ENCODE data around the gene SPG7. TPM values are rescaled to one million over a fixed set of nuclear protein-coding genes. Genes with fewer than 3 reads are reported as not detected.
A peak's percentile ranks its signal among the peaks of the same experiment; 100 is the strongest.

Gene SPG7
- total and polyA plus RNA-seq, 4 experiments from 2014 or later = 46.4 to 160 (median 103) TPM

- H3K9me3 ChIP-seq (ENCODE audit: control insufficient read depth in 1 of 2, low read length in 2 of 2) = no peaks in the 10 kb centered on the region
- ChIA-PET CTCF (ENCODE audit: partially characterized antibody) (interaction anchor here (0.5 to 1.2 kb wide), 4 partner anchors 12 to 207 kb away, joined by 3 read pairs; no protein-coding TSS in a partner anchor), POLR2A (ENCODE audit: partially characterized antibody) (interaction anchor here (1.0 to 2.6 kb wide), 6 partner anchors 8 to 143 kb away, joined by 3 to 9 read pairs (median 4); partner anchors contain the start of gene SPG7)
- H3K27ac Mint-ChIP-seq = peak overlapping the region in 2 of 7 donors; percentile 8 to 60
- H3K9me3 Mint-ChIP-seq = no peaks in the 10 kb centered on the region
- peaks cover 45 to 85% (median 64%) of the 10 kb centered on the region in 4 donors for H3K4me1 Mint-ChIP-seq
- H3K4me3 Mint-ChIP-seq = peak overlapping the region in 6 of 8 donors; percentile 9 to 72 (median 36)
- H3K4me1 ChIP-seq (ENCODE audit: insufficient read depth, low read length) = peaks cover 75% of the 10 kb centered on the region
- H3K27ac ChIP-seq (ENCODE audit: low read depth, low read length) = no peak overlapping the region
- no peak overlapping the region for H3K4me3 ChIP-seq (ENCODE audit: low read length in 2 of 2)
- H3K27me3 Mint-ChIP-seq = no peaks in the 10 kb centered on the region
- intact Hi-C loops (cut with micrococcal nuclease) = no loop called here
- no peak for DNase-seq
- H3K36me3 Mint-ChIP-seq = peaks cover 7 to 19% of the 10 kb centered on the region in 2 donors
- no peaks in the 10 kb centered on the region for H3K27me3 ChIP-seq (ENCODE audit: insufficient read depth, low read length)
- H3K36me3 ChIP-seq (ENCODE audit: insufficient read depth, low read length) = no peaks in the 10 kb centered on the region
Measured at GRCh38 chr16:89466920-89467319, 41.3 kb upstream of the SPG7 start.

- intact Hi-C loops (cut with micrococcal nuclease) = no loop called here
- no peak overlapping the region for H3K27ac ChIP-seq (ENCODE audit: low read depth, low read length)
- no peaks in the 10 kb centered on the region for H3K9me3 ChIP-seq (ENCODE audit: control insufficient read depth in 1 of 2, low read length in 2 of 2)
- no peaks in the 10 kb centered on the region for H3K27me3 Mint-ChIP-seq
- peak overlapping the region in 7 of 8 donors; percentile 20 to 72 (median 33) for H3K4me3 Mint-ChIP-seq
- no peak for DNase-seq
- H3K36me3 ChIP-seq (ENCODE audit: insufficient read depth, low read length) = no peaks in the 10 kb centered on the region
- H3K4me3 ChIP-seq (ENCODE audit: low read length in 2 of 2) = no peak overlapping the region
- H3K4me1 ChIP-seq (ENCODE audit: insufficient read depth, low read length) = peaks cover 80% of the 10 kb centered on the region
- H3K27ac Mint-ChIP-seq = peak overlapping the region in 6 of 7 donors; percentile 36 to 78 (median 65)
- ChIA-PET POLR2A (ENCODE audit: partially characterized antibody) (interaction anchor here (1.0 to 2.6 kb wide), 6 partner anchors 8 to 144 kb away, joined by 3 to 9 read pairs (median 4); partner anchors contain the start of gene SPG7), CTCF (ENCODE audit: partially characterized antibody) (interaction anchor here (1.2 kb wide), 1 partner anchor 16 kb away, joined by 3 read pairs; no protein-coding TSS in a partner anchor)
- peaks cover 48 to 87% (median 67%) of the 10 kb centered on the region in 4 donors for H3K4me1 Mint-ChIP-seq
- peaks cover 7 to 19% of the 10 kb centered on the region in 2 donors for H3K36me3 Mint-ChIP-seq
- no peaks in the 10 kb centered on the region for H3K9me3 Mint-ChIP-seq
- H3K27me3 ChIP-seq (ENCODE audit: insufficient read depth, low read length) = no peaks in the 10 kb centered on the region
Measured at GRCh38 chr16:89467382-89467781, 40.8 kb upstream of the SPG7 start.

- Mint-ChIP-seq H3K4me1 (peaks cover 57 to 96% (median 79%) of the 10 kb centered on the region in 4 donors), H3K4me3 (peak overlapping the region in 7 of 8 donors; percentile 10 to 84 (median 68)), H3K27me3 (no peaks in the 10 kb centered on the region), H3K9me3 (no peaks in the 10 kb centered on the region), H3K27ac (peak overlapping the region in 5 of 7 donors; percentile 16 to 86 (median 73)), H3K36me3 (peaks cover 0 to 10% of the 10 kb centered on the region in 2 donors)
- ChIA-PET CTCF (ENCODE audit: partially characterized antibody) (interaction anchor here (0.7 to 1.8 kb wide), 3 partner anchors 14 to 85 kb away, joined by 3 to 6 read pairs (median 3); no protein-coding TSS in a partner anchor), POLR2A (ENCODE audit: partially characterized antibody) (interaction anchor here (1.1 to 4.7 kb wide), 5 partner anchors 9 to 35 kb away, joined by 3 to 29 read pairs (median 4); no protein-coding TSS in a partner anchor)
- Histone ChIP-seq H3K4me3 (ENCODE audit: low read length in 2 of 2) (no peak overlapping the region), H3K4me1 (ENCODE audit: insufficient read depth, low read length) (peaks cover 95% of the 10 kb centered on the region), H3K27ac (ENCODE audit: low read depth, low read length) (peak overlapping the region; percentile 2), H3K9me3 (ENCODE audit: control insufficient read depth in 1 of 2, low read length in 2 of 2) (no peaks in the 10 kb centered on the region), H3K36me3 (ENCODE audit: insufficient read depth, low read length) (no peaks in the 10 kb centered on the region), H3K27me3 (ENCODE audit: insufficient read depth, low read length) (no peaks in the 10 kb centered on the region)
- intact Hi-C loops (cut with micrococcal nuclease) = no loop called here
- DNase-seq = no peak
Measured at GRCh38 chr16:89472711-89473075, 35.5 kb upstream of the SPG7 start.

GRCh38 chr16:89473136-89473712, 35.0 kb upstream of the SPG7 start:
- no peaks in the 10 kb centered on the region for H3K27me3 Mint-ChIP-seq
- intact Hi-C loops (cut with micrococcal nuclease) = no loop called here
- peaks cover 95% of the 10 kb centered on the region for H3K4me1 ChIP-seq (ENCODE audit: insufficient read depth, low read length)
- peak overlapping the region; percentile 22 to 75 (median 32) for H3K27ac Mint-ChIP-seq
- POLR2A ChIA-PET (ENCODE audit: partially characterized antibody) = interaction anchor here (1.2 to 4.7 kb wide), 4 partner anchors 11 to 35 kb away, joined by 3 to 29 read pairs (median 6); partner anchors contain the start of gene SPG7
- peaks cover 0 to 10% of the 10 kb centered on the region in 2 donors for H3K36me3 Mint-ChIP-seq
- H3K27ac ChIP-seq (ENCODE audit: low read depth, low read length) = peak overlapping the region; percentile 2
- H3K36me3 ChIP-seq (ENCODE audit: insufficient read depth, low read length) = no peaks in the 10 kb centered on the region
- no peaks in the 10 kb centered on the region for H3K9me3 Mint-ChIP-seq
- H3K4me3 Mint-ChIP-seq = peak overlapping the region in 7 of 8 donors; percentile 59 to 84 (median 68)
- H3K4me1 Mint-ChIP-seq = peaks cover 56 to 96% (median 79%) of the 10 kb centered on the region in 4 donors
- no peaks in the 10 kb centered on the region for H3K27me3 ChIP-seq (ENCODE audit: insufficient read depth, low read length)
- no peaks in the 10 kb centered on the region for H3K9me3 ChIP-seq (ENCODE audit: control insufficient read depth in 1 of 2, low read length in 2 of 2)
- CTCF ChIA-PET (ENCODE audit: partially characterized antibody) = interaction anchor here (0.7 to 1.8 kb wide), 3 partner anchors 15 to 84 kb away, joined by 3 to 6 read pairs (median 3); no protein-coding TSS in a partner anchor
- H3K4me3 ChIP-seq (ENCODE audit: low read length in 2 of 2) = no peak overlapping the region
- DNase-seq = no peak

GRCh38 chr16:89473791-89474414, 34.3 kb upstream of the SPG7 start:
- H3K4me1 Mint-ChIP-seq = peaks cover 62 to 98% (median 82%) of the 10 kb centered on the region in 4 donors
- no peaks in the 10 kb centered on the region for H3K9me3 ChIP-seq (ENCODE audit: control insufficient read depth in 1 of 2, low read length in 2 of 2)
- H3K36me3 ChIP-seq (ENCODE audit: insufficient read depth, low read length) = no peaks in the 10 kb centered on the region
- DNase-seq = peak in 1 of 5 donors; percentile 49
- peaks cover 95% of the 10 kb centered on the region for H3K4me1 ChIP-seq (ENCODE audit: insufficient read depth, low read length)
- no peak overlapping the region for H3K4me3 ChIP-seq (ENCODE audit: low read length in 2 of 2)
- peak overlapping the region in 7 of 8 donors; percentile 64 to 84 (median 77) for H3K4me3 Mint-ChIP-seq
- H3K27ac Mint-ChIP-seq = peak overlapping the region in 5 of 7 donors; percentile 32 to 83 (median 75)
- no peaks in the 10 kb centered on the region for H3K9me3 Mint-ChIP-seq
- intact Hi-C loops (cut with micrococcal nuclease) = no loop called here
- H3K27me3 ChIP-seq (ENCODE audit: insufficient read depth, low read length) = no peaks in the 10 kb centered on the region
- peaks cover 0 to 10% of the 10 kb centered on the region in 2 donors for H3K36me3 Mint-ChIP-seq
- POLR2A ChIA-PET (ENCODE audit: partially characterized antibody) = interaction anchor here (1.7 to 1.9 kb wide), 3 partner anchors 10 to 34 kb away, joined by 8 to 17 read pairs (median 9); partner anchors contain the start of gene SPG7
- H3K27me3 Mint-ChIP-seq = no peaks in the 10 kb centered on the region
- CTCF ChIA-PET (ENCODE audit: partially characterized antibody) = interaction anchor here (1.1 kb wide), 1 partner anchor 83 kb away, joined by 3 read pairs; no protein-coding TSS in a partner anchor
- H3K27ac ChIP-seq (ENCODE audit: low read depth, low read length) = no peak overlapping the region

GRCh38 chr16:89475144-89475543, 33.1 kb upstream of the SPG7 start:
- H3K36me3 Mint-ChIP-seq = peaks cover 0 to 10% of the 10 kb centered on the region in 2 donors
- POLR2A ChIA-PET (ENCODE audit: partially characterized antibody) = interaction anchor here (1.3 to 1.9 kb wide), 4 partner anchors 8 to 33 kb away, joined by 4 to 17 read pairs (median 8); partner anchors contain the start of gene SPG7

More at GRCh38 chr16:89475144-89475543, 33.1 kb upstream of the SPG7 start:
- H3K9me3 ChIP-seq (ENCODE audit: control insufficient read depth in 1 of 2, low read length in 2 of 2) = no peaks in the 10 kb centered on the region
- no peak overlapping the region for H3K4me3 ChIP-seq (ENCODE audit: low read length in 2 of 2)
- intact Hi-C loops (cut with micrococcal nuclease) = no loop called here
- Mint-ChIP-seq H3K9me3 (no peaks in the 10 kb centered on the region), H3K27ac (peak overlapping the region in 3 of 7 donors; percentile 6 to 85 (median 84)), H3K4me3 (peak overlapping the region in 6 of 8 donors; percentile 17 to 84 (median 64)), H3K27me3 (no peaks in the 10 kb centered on the region), H3K4me1 (peaks cover 64 to 96% (median 82%) of the 10 kb centered on the region in 4 donors)
- H3K27me3 ChIP-seq (ENCODE audit: insufficient read depth, low read length) = no peaks in the 10 kb centered on the region
- DNase-seq = no peak
- CTCF ChIA-PET (ENCODE audit: partially characterized antibody) = interaction anchor here (0.9 kb wide), 1 partner anchor 34 kb away, joined by 3 read pairs; no protein-coding TSS in a partner anchor
- H3K36me3 ChIP-seq (ENCODE audit: insufficient read depth, low read length) = no peaks in the 10 kb centered on the region
- no peak overlapping the region for H3K27ac ChIP-seq (ENCODE audit: low read depth, low read length)
- peaks cover 91% of the 10 kb centered on the region for H3K4me1 ChIP-seq (ENCODE audit: insufficient read depth, low read length)
